NCI-H128 (cell line): ENCODE data around the gene MAN2B2.

ENCODE experiments used
- DNase-seq: peaks from one replicate; lab custom pipeline; 2025; ENCODE audit not compliant: unreplicated experiment; lab: John Stamatoyannopoulos, UW

Gene MAN2B2

DNA sequence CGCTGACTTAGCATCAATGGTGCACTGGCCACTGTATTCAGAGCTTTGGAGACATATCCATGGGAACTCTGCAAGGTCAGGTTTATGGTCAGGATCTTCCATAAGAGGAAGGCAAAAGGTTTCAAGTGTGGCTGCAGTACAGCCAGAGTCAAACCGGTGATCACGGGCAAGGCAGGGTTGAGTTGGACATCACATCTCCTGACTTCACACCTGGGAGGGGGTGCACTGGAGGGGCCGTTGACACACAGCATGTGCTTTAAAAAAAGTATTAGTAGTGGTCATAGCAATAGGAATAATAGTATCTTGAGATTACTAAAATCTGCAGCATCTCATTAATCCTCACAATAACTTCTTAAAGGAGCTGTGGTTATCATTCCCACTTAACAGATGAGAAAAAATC, 28.9 kb upstream of the MAN2B2 start:
- DNase-seq: no peak

DNA sequence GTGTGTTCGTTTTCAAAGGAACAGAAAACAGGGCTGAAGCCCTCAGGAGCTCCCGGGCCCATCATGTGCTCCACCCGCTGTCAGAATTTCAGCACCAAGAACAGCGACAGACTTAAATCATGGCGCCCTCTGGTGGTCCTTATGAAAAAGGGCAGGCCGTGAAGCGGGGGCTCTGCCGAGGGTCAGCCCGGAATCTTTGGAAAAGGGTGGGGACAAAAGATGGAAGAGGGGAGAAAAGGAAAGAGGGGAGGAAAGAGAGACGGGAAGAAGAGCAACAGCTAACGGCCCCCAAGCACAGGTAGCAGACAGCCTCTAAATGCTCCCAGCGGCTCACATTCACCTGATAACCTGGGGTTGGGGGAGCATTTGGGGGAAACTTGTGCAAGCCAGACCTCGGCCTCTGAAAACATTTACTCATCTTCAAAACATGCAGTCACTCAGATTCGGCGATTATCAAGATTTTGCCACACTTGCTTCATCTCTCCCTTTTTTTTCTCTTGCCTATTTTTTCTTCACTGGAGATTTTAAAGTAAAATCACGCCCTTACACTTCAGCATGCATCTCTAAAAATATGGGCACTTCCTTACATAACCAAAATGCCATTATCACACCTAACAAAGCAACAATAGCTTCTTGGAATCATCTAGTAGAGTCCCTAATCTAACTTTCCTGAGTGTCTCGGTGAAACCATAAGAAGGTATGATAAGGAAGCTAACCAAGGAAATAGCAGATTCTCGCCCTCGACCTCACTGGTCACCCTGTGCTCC, 28.1 kb upstream of the MAN2B2 start:
- DNase-seq: peak; percentile 0

GRCh38 chr4:6548201-6548881, 26.6 kb upstream of the MAN2B2 start:
- peak; percentile 7 for DNase-seq

DNA sequence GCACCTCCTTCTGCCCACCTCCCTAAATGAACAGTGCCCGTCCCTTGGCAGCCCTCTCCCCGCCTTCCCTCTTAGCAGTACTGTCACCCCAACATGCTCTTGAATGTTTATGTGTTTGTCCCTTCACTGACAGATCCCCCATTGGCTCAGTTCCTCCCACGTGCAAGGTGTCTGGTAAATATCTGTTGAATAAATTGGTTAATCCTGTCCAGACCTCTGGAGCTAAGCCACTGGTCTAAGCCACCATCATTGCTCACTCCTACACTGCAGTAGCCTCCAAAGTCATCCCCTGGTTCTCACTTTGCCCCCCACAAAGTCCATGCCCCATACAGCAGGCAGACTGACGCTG, 26.1 kb upstream of the MAN2B2 start:
- no peak for DNase-seq

- no peak for DNase-seq
Observed at GRCh38 chr4:6549445-6549844, 25.5 kb upstream of the MAN2B2 start.

GRCh38 chr4:6549890-6550620, 24.9 kb upstream of the MAN2B2 start:
- DNase-seq: no peak

- no peak for DNase-seq
Observed at GRCh38 chr4:6550821-6551220, 24.2 kb upstream of the MAN2B2 start.

DNA sequence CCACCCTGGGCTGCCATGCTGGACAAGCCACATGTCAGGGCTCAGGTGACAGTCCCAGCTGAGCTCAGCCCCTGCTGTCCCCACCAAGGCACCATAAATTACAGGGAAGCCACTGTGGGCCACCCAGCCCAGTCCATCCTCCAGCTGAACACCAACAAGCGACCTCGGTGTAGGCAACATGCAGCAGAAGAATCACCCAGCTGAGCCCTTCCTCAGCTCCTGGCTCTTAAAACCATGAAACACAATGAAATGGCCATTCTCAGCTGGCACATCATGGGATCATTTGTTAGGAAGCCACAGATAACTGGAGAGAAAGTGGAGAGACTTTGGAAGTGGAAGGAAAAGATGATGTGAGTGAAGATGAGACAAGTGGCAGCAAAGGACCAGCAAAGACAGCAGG, 23.3 kb upstream of the MAN2B2 start:
- DNase-seq: no peak

DNA sequence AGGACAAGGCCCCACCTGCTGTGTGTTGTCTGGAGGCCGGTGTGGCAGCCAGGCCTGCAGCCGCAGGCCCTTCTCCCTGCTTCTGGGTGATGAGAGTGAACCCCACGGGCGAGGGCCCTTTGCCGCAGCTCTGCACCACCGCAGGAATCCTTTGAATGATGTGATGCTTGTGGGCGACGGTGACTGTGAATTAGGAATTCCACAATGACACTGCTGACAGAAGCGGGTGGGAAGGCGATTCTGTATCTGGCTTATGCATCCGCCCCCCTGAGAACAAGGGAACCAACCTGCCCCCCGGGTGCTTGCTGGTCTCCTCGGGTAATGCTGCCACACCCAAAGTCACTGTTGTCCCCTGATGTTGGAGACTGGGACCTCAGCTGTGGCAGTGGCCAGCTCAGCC, 19.5 kb upstream of the MAN2B2 start:
- no peak for DNase-seq

- no peak for DNase-seq
Observed at GRCh38 chr4:6556263-6556662, 18.7 kb upstream of the MAN2B2 start.

- no peak for DNase-seq
Observed at GRCh38 chr4:6557185-6557584, 17.8 kb upstream of the MAN2B2 start.

DNA sequence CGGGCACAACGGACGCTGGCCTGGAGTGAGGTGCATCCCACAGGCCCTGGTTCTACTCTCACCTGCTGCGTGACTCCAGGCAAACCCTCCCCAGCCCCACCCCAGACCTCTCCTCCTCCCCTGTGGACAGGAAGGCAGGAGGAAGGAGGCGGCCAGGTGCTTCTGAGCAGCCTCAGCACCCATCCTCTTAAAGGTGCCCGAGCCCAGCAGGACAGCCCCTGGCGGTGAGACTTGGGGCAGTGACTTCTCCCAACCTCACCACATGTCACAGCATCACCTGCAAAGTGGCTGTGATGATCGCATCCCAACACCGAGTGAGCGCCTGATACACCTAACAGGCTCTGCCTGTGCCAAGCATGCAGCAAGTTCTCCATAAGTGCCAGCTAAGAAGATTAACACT, 17.1 kb upstream of the MAN2B2 start:
- DNase-seq: no peak

- DNase-seq: no peak
Observed at GRCh38 chr4:6560416-6561172, 14.4 kb upstream of the MAN2B2 start.

DNA sequence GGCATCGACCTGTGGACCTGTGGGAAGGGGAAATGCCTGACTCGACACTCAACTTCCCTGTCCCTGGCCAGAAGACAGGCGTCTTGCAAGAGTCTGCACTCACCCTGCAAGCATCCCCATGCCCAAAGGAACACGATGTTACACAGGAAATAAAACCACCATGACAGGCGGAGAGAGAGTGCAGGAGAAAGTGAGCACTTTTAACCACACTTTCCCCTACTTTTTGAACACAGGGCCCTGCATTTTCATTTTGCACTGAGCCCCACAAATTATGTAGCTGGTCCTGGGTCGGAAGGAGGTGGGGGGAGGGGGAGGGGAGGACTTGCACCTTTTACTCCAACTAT, 13.8 kb upstream of the MAN2B2 start:
- no peak for DNase-seq

DNA sequence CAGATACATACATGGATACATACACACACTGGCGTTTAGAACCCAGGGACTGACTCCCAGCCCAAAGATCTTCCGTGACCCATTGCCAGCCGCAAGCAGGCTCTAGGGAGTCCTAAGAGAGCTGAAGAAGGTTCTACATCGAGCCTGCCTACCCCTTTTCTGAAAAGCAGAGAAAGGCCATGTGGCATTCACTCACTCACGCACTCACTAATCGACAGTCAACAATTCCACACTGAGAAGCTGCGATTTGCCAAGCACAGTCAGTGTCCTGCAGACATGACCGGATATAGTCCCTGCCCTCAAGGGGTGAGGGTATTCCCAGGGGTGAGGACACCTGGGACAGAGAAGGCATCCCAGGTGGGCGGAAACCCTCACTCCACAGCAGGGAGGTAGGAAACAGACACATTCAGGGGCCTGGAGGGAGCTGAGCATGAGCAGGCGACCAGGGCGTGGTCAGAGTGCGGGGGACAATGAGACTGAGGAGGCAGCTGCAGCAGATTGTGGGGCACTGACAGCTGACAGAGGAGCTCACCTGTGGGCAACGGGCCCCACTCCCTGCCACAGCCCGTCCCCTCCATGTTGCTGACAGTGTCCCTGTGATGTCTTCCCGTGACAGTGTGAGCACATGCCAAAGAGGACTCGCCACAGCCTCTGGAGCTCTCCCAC, 13.2 kb upstream of the MAN2B2 start:
- DNase-seq: no peak

DNA sequence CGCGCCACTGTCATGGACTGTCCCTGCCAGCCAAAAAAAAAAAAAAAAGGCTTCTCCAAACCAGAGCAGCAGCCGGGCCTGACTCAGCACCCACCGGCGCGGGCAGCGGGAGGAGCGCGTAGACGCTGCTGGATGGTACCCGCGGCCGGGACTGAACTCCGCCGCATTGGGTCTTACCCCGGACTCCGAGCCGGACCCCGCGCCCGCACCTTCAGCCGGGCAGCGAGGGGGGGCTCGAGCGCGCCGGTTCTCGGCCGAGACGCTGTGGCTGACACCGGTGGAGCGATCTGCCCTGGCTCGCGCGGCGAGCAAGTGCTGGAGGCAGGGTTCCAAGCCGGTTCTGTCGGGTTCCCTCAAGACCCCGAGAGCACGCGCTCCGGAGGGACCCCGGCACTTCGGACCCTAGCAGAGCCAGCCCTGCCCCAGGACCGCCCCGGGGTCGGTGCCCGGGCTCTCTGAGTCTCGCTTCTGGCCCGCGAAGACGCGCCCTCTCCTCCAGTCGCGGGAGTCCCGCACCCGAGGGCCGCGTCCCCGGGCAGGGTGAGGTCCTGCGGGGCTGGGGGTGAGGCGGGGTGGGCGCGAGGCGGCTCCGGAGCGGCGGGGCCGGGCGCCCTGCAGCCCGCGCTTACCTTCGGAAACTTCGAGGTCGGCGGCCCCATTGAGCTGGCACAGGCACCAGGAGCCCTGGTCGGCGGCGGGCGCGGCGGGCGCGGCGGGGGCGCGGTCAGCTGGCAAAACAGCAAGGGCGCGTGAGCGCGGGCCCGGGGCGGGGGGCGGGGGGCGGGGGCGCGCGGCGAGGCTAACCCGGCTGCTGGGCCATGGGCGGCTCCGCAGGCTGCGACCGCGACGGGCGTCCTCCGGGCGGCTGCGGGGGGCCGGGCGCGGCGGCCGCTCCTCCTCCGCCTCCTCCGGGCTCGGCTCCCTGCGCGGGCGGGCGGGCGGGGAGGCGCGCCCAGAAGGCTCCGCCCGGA, 11.8 kb upstream of the MAN2B2 start:
- no peak for DNase-seq

- DNase-seq: no peak
Observed at GRCh38 chr4:6563935-6564645, 10.9 kb upstream of the MAN2B2 start.

DNA sequence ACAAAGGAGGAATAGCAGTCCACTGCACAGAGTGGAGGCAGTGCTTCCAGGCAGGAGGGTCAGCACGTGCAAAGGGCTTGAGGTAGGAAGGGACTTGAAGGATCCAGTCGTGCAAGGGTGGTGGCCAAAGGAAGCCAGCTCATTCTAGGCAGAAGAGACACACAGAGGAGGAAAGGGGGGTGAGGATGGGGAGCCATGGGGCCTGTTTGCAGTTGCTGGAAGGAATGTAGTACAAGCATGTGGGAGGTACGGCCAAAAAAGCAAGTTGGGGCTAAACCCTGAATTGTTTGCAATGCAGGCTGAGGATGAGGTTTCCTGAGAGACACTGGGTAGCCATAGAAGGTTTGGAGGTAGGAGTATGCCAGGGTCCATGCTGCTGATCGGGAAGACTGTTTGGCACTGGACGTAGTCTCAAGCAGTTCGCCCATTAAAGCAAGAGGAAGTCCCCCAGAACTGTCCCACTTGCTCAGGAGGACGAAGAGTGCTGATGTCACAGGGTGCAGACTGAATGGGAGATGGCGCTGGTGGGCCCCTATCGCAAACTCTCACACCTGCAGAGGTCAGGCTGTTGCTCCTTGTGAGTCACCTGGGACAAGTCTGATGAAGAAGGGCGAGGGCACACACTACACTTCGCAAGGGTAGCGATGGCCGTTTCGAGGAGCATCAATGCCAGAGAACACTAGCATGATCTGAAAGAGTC, 9.1 kb upstream of the MAN2B2 start:
- no peak for DNase-seq
